Measurements from ENCODE around the gene ATP1B3. TPM values are rescaled to one million over a fixed set of nuclear protein-coding genes. Genes with fewer than 3 reads are reported as not detected.

ATP1B3 gene
- total and polyA plus RNA-seq, 9 of the 15 experiments (the other 6 are each of a cell fraction or from before 2014, with no cell fraction given): 48.3 to 202 (median 123) TPM

- BruUV-seq (replicated peaks): no TSS peak
- H3K4me3 ChIP-seq: no peak overlapping the region
- H3K27me3 ChIP-seq (ENCODE audit: control insufficient read depth in 2 of 2, insufficient read depth in 2 of 2, low read length in 2 of 2): no peaks in the 10 kb centered on the region
- in situ Hi-C loops (cut with MboI) (no loop called here), intact Hi-C loops (cut with micrococcal nuclease) (no loop called here)
- no peak for ATAC-seq
- H3K79me2 ChIP-seq (ENCODE audit: control insufficient read depth, insufficient read depth, low read length): no peaks in the 10 kb centered on the region
- no peak for DNase-seq (ENCODE audit: extremely low read depth in 1 of 4, low spot score in 3 of 4)
- TF ChIP-seq RFX7 (CRISPR knock-in tag; IDR thresholded peaks at IDR 0.05) (no peak), CBFB (CRISPR knock-in tag; IDR thresholded peaks at IDR 0.05) (no peak), MAFK (IDR thresholded peaks at IDR 0.05; ENCODE audit: low read length) (no peak), ZNF3 (CRISPR knock-in tag; IDR thresholded peaks at IDR 0.05) (no peak), ZNF696 (CRISPR knock-in tag; conservative IDR thresholded peaks at IDR 0.05) (no peak), NKRF (IDR thresholded peaks at IDR 0.05; ENCODE audit: borderline replicate concordance) (no peak), ARID3B (CRISPR knock-in tag; IDR thresholded peaks at IDR 0.05; ENCODE audit: borderline replicate concordance) (no peak), HDAC8 (tag; IDR thresholded peaks at IDR 0.05) (no peak), ZNF586 (CRISPR knock-in tag; conservative IDR thresholded peaks at IDR 0.05) (no peak), TCF7 (IDR thresholded peaks at IDR 0.05; ENCODE audit: borderline replicate concordance) (no peak), ZNF263 (CRISPR knock-in tag; IDR thresholded peaks at IDR 0.05; ENCODE audit: borderline replicate concordance) (no peak), DNMT1 (IDR thresholded peaks at IDR 0.05) (no peak), IRF1 (CRISPR knock-in tag; IDR thresholded peaks at IDR 0.05; ENCODE audit: borderline replicate concordance) (no peak), ZNF740 (CRISPR knock-in tag; IDR thresholded peaks at IDR 0.05) (no peak), ZNF740 (tag; IDR thresholded peaks at IDR 0.05) (no peak), ZFP36 (IDR thresholded peaks at IDR 0.05; ENCODE audit: low read depth, low read length, partially characterized antibody) (no peak), FOXA3 (CRISPR knock-in tag; conservative IDR thresholded peaks at IDR 0.05 in 1 of 2, IDR thresholded peaks at IDR 0.05 in 1 of 2) (no peak), ZNF239 (CRISPR knock-in tag; IDR thresholded peaks at IDR 0.05) (no peak), TBP (optimal IDR thresholded peaks at IDR 0.05; ENCODE audit: low read depth, low read length) (no peak), NFE2 (IDR thresholded peaks at IDR 0.05; ENCODE audit: low read depth) (no peak)
- no peak for FAIRE-seq
- CTCF ChIA-PET (ENCODE audit: low intra/inter-chr PET ratio): no interaction called here
- no peaks in the 10 kb centered on the region for H3K9me1 ChIP-seq (ENCODE audit: control insufficient read depth, insufficient read depth, low read length)
- H3K9me3 ChIP-seq (replicated peaks; ENCODE audit: control insufficient read depth, insufficient read depth, low read depth, low read length): no peaks in the 10 kb centered on the region
- H4K20me1 ChIP-seq (replicated peaks; ENCODE audit: control insufficient read depth, insufficient read depth, low read length): no peaks in the 10 kb centered on the region
- 53% methylated on average over 4 of the region's 4 CpGs for WGBS (ENCODE audit: insufficient coverage, low coverage, missing lambda C conversion rate)
- no peak overlapping the region for H3K9ac ChIP-seq (ENCODE audit: insufficient read depth in 1 of 2, low read depth in 2 of 2, low read length in 2 of 2)
- no peak overlapping the region for H3K27ac ChIP-seq (ENCODE audit: extremely low read depth, low read depth, low read length)
- no peaks in the 10 kb centered on the region for H3K36me3 ChIP-seq (ENCODE audit: control insufficient read depth, insufficient read depth, low read length)
- POLR2A ChIA-PET: no interaction called here
- no peak overlapping the region for H3K4me2 ChIP-seq (ENCODE audit: insufficient read depth, low read length)
- no peak overlapping the region for H2AFZ ChIP-seq (ENCODE audit: low read depth, low read length)
- H3K4me1 ChIP-seq (replicated peaks in 1 of 2; ENCODE audit: control insufficient read depth in 2 of 2, insufficient read depth in 2 of 2, low read length in 2 of 2): peaks cover 6 to 16% of the 10 kb centered on the region in 2 experiments; a peak in 4 of 5 replicates
Measured at GRCh38 chr3:141939759-141940158, 63.3 kb downstream of the ATP1B3 start.
